B cell (primary cell): ENCODE data around the gene ATP10A.

Experiments used
- EZH2 ChIP-seq: IDR thresholded peaks from 2 replicates; pipeline ENCODE4 v1.6.1; 2012; ENCODE audit warnings: borderline replicate concordance, low read depth, mild to moderate bottlenecking, moderate library complexity, low read length; ENCODE audit not compliant: insufficient read depth, poor library complexity, severe bottlenecking
- TF ChIP-seq, protein P1 (sequence below): fragments of 200-600 bp; IDR thresholded peaks from one replicate; pipeline ENCODE4 v1.8.0; 2022; ENCODE audit warnings: antibody characterized with exemption, mild to moderate bottlenecking

DNA sequence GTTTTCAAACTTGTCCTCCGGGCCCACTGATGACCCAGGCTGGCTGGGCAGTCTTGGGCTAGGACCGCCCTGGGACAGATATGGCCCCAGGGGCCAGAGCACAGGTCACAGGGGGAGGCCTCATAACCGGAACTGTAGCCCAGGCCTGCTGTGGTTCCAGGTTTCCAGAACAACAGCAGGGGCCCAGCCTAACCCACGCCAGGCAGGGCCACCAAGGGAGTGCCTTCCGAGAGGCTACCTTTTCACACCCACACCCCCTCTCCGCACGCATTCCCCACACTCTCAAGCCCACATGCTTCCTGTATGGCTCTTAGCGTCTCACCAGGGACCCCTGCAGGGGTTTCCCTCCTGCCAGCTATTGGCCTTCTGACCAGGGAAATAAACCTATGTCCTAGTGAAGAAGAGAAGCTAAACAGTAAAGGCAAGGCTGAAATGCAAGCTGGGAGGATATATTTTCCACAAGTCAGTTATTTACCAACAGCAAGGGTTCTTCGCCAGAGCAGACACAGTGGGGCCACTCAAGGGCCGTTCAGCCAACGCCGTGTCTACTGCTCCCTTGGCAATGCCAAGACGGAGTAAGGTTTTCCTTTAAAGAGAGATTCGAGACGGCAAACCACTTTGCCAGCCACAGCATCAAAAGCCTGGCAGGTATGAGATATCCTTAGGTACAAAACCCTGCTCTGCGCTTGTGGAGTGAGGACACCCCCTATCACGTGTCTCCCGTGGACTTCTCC, 135.1 kb downstream of the ATP10A start:
- TF ChIP-seq, protein P1, sequence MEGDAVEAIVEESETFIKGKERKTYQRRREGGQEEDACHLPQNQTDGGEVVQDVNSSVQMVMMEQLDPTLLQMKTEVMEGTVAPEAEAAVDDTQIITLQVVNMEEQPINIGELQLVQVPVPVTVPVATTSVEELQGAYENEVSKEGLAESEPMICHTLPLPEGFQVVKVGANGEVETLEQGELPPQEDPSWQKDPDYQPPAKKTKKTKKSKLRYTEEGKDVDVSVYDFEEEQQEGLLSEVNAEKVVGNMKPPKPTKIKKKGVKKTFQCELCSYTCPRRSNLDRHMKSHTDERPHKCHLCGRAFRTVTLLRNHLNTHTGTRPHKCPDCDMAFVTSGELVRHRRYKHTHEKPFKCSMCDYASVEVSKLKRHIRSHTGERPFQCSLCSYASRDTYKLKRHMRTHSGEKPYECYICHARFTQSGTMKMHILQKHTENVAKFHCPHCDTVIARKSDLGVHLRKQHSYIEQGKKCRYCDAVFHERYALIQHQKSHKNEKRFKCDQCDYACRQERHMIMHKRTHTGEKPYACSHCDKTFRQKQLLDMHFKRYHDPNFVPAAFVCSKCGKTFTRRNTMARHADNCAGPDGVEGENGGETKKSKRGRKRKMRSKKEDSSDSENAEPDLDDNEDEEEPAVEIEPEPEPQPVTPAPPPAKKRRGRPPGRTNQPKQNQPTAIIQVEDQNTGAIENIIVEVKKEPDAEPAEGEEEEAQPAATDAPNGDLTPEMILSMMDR, result no peak
- no peak for TF ChIP-seq EZH2
